SH-SY5Y (cell line): ENCODE measurements around the gene ATP5MC2.

Experiments used
- GATA2 ChIP-seq: IDR thresholded peaks from 2 replicates; pipeline ENCODE4 v1.6.1; 2011; ENCODE audit warnings: mild to moderate bottlenecking, low read depth, low read length
- GATA3 ChIP-seq: IDR thresholded peaks from 2 replicates; pipeline ENCODE4 v1.6.1; 2011; ENCODE audit warnings: low read depth, mild to moderate bottlenecking, low read length, moderate library complexity

ATP5MC2 gene

GRCh38 chr12:53643232-53643979 lies 32.5 kb downstream of the ATP5MC2 start:
- no peak for TF ChIP-seq GATA3
- no peak for TF ChIP-seq GATA2

- TF ChIP-seq GATA3, result no peak
These were observed 37.8 kb downstream of the ATP5MC2 start for GRCh38 chr12:53638057-53638456.

- TF ChIP-seq GATA2 (no peak), GATA3 (no peak)
These were observed 39.2 kb downstream of the ATP5MC2 start for GRCh38 chr12:53636641-53637040.

- TF ChIP-seq GATA2 (no peak), GATA3 (no peak)
These were observed 44.2 kb downstream of the ATP5MC2 start for GRCh38 chr12:53631721-53632120.

GRCh38 chr12:53627919-53628318 lies 48.0 kb downstream of the ATP5MC2 start:
- no peak for TF ChIP-seq GATA2
- no peak for TF ChIP-seq GATA3

GRCh38 chr12:53626702-53627169 lies 49.1 kb downstream of the ATP5MC2 start:
- TF ChIP-seq GATA3, result no peak
- no peak for TF ChIP-seq GATA2

GRCh38 chr12:53625946-53626701 lies 49.8 kb downstream of the ATP5MC2 start, which contains the start of gene ATF7:
ATF7 (minus strand) TSS chr12:53626382; CDS start chr12:53601000, 25,382 bp downstream.
- TF ChIP-seq GATA2, result no peak
- no peak for TF ChIP-seq GATA3

- TF ChIP-seq GATA3 (no peak), GATA2 (no peak)
These were observed 50.4 kb downstream of the ATP5MC2 start for GRCh38 chr12:53625373-53625945.

GRCh38 chr12:53624956-53625355 lies 50.9 kb downstream of the ATP5MC2 start:
- TF ChIP-seq GATA3 (no peak), GATA2 (no peak)

GRCh38 chr12:53624458-53624857 lies 51.4 kb downstream of the ATP5MC2 start:
- no peak for TF ChIP-seq GATA3

GRCh38 chr12:53623548-53624385 lies 52.1 kb downstream of the ATP5MC2 start:
- TF ChIP-seq GATA3, result no peak
- no peak for TF ChIP-seq GATA2

- TF ChIP-seq GATA3 (no peak), GATA2 (no peak)
These were observed 53.2 kb downstream of the ATP5MC2 start for GRCh38 chr12:53622724-53623123.

GRCh38 chr12:53618275-53618674 lies 57.6 kb downstream of the ATP5MC2 start:
- TF ChIP-seq GATA2 (no peak), GATA3 (no peak)

GRCh38 chr12:53617700-53618099 lies 58.2 kb downstream of the ATP5MC2 start:
- TF ChIP-seq GATA3, result no peak
- no peak for TF ChIP-seq GATA2
